Natural killer cell treated with Interleukin-12 subunit alpha and Interleukin-12 subunit beta and Interleukin-15 and Interleukin-18, amount 100 ng/mL, for 72 hours (primary cell): ENCODE results near the gene PLCD1. TPM values are rescaled to one million over a fixed set of nuclear protein-coding genes. Genes with fewer than 3 reads are reported as not detected.
"Not testable (repeated sequence)": the region's sequence is repeated elsewhere in the genome, so short reads cannot be mapped to it uniquely, and the experiment has no call there.

Experiments
- ATAC-seq, 2 donors: fragments of 150-1000 bp; cut with Tn5 transposase in 1 of 2; sonication (Bioruptor Pico), chemical (Tn5 transposase) in 1 of 2; 2 replicates each; pipeline ENCODE4 v1.10.0; 2021
- DNase-seq: peaks from one replicate; pipeline ENCODE4 v3.0.0; 2022; ENCODE audit warnings: low spot score
- H3K27ac Mint-ChIP-seq, 2 donors: 1 replicate in 1 of 2; 2 replicates in 1 of 2; pipeline ENCODE4 v1.8.0; 2022; ENCODE audit warnings: mixed read lengths in 2 of 2, mild to moderate bottlenecking in 1 of 2, moderate library complexity in 1 of 2
- H3K27me3 Mint-ChIP-seq, 2 donors: 1 replicate in 1 of 2; 2 replicates in 1 of 2; pipeline ENCODE4 v1.8.0; 2022; ENCODE audit warnings: mixed read lengths in 2 of 2
- H3K36me3 Mint-ChIP-seq: one replicate; pipeline ENCODE4 v1.8.0; 2022; ENCODE audit warnings: mixed read lengths
- H3K4me1 Mint-ChIP-seq, 2 donors: 1 replicate in 1 of 2; 2 replicates in 1 of 2; pipeline ENCODE4 v1.8.0; 2022; ENCODE audit warnings: low read depth in 2 of 2, mixed read lengths in 2 of 2, mild to moderate bottlenecking in 1 of 2
- H3K4me3 Mint-ChIP-seq: one replicate; pipeline ENCODE4 v1.8.0; 2022; ENCODE audit warnings: mixed read lengths
- H3K9me3 Mint-ChIP-seq: 2 replicates; pipeline ENCODE4 v1.8.0; 2022; ENCODE audit warnings: mixed read lengths
- total RNA-seq, 2 donors: library from RNA; stranded (reverse); gene quantifications; one replicate each; pipeline ENCODE4 v1.2.3, GENCODE V29; 2022

The PLCD1 gene
- total RNA-seq = 1 to 10 TPM; 5.8 to 7.7 TPM

GRCh38 chr3:38029400-38030125, at the start of gene PLCD1:
TSS of gene PLCD1 (minus strand) at chr3:38029642. CDS start at chr3:38029539, 103 bp downstream.
- ATAC-seq (peak in 1 of 2 donors; percentile 1), DNase-seq (peak; percentile 67)
- Mint-ChIP-seq H3K4me1 (peaks cover 22% of the 10 kb centered on the region in 2 donors), H3K36me3 (no peaks in the 10 kb centered on the region), H3K27me3 (peaks cover 7 to 11% of the 10 kb centered on the region in 2 donors), H3K9me3 (no peaks in the 10 kb centered on the region), H3K4me3 (peak within 1 kb of the TSS; percentile 76), H3K27ac (peak within 1 kb of the TSS in 1 of 2 donors; percentile 45)

GRCh38 chr3:38077073-38077472, 47.6 kb upstream of the PLCD1 start:
- not testable (repeated sequence) for H3K4me1 Mint-ChIP-seq, H3K36me3 Mint-ChIP-seq, H3K4me3 Mint-ChIP-seq, H3K9me3 Mint-ChIP-seq, ATAC-seq, DNase-seq, H3K27me3 Mint-ChIP-seq, H3K27ac Mint-ChIP-seq

GRCh38 chr3:38070013-38070412, 40.6 kb upstream of the PLCD1 start:
- DNase-seq = no peak
- Mint-ChIP-seq H3K27ac (no peak overlapping the region), H3K27me3 (peaks cover 0 to 2% of the 10 kb centered on the region in 2 donors), H3K4me3 (no peak overlapping the region), H3K4me1 (no peaks in the 10 kb centered on the region), H3K9me3 (no peaks in the 10 kb centered on the region), H3K36me3 (no peaks in the 10 kb centered on the region)
- no peak for ATAC-seq

GRCh38 chr3:38067508-38068233, 38.2 kb upstream of the PLCD1 start:
- no peak overlapping the region for H3K27ac Mint-ChIP-seq
- H3K36me3 Mint-ChIP-seq = no peaks in the 10 kb centered on the region
- H3K4me1 Mint-ChIP-seq = no peaks in the 10 kb centered on the region
- no peak for DNase-seq
- H3K4me3 Mint-ChIP-seq = no peak overlapping the region
- no peaks in the 10 kb centered on the region for H3K9me3 Mint-ChIP-seq
- H3K27me3 Mint-ChIP-seq = no peaks in the 10 kb centered on the region
- ATAC-seq = peak in 1 of 2 donors; percentile 66

DNA sequence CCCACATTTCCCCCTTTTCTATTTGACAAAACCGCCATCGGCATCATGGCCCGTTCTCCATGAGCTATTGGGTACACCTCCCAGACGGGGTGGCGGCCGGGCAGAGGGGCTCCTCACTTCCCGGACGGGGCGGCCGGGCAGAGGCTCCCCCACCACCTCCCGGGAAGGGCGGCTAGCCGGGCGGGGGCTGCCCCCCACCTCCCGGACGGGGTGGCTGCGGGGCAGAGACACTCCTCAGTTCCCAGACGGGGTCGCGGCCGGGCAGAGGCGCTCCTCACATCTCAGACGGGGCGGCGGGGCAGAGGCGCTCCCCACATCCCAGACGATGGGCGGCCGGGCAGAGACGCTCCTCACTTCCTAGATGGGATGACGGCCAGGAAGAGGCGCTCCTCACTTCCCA, 35.0 kb upstream of the PLCD1 start:
- not testable (repeated sequence) for DNase-seq, H3K4me3 Mint-ChIP-seq, H3K27me3 Mint-ChIP-seq, H3K9me3 Mint-ChIP-seq, H3K4me1 Mint-ChIP-seq, H3K36me3 Mint-ChIP-seq, H3K27ac Mint-ChIP-seq, ATAC-seq

GRCh38 chr3:38062809-38063208, 33.4 kb upstream of the PLCD1 start:
- Mint-ChIP-seq H3K27ac (no peak overlapping the region), H3K27me3 (no peaks in the 10 kb centered on the region), H3K4me1 (peaks cover 0 to 6% of the 10 kb centered on the region in 2 donors)

GRCh38 chr3:38059591-38059990, 30.1 kb upstream of the PLCD1 start:
- H3K36me3 Mint-ChIP-seq = no peaks in the 10 kb centered on the region
- no peak overlapping the region for H3K27ac Mint-ChIP-seq
- H3K4me3 Mint-ChIP-seq = no peak overlapping the region
- peaks cover 0 to 8% of the 10 kb centered on the region in 2 donors for H3K4me1 Mint-ChIP-seq
- DNase-seq (no peak), ATAC-seq (no peak)
- H3K27me3 Mint-ChIP-seq = no peaks in the 10 kb centered on the region
- H3K9me3 Mint-ChIP-seq = no peaks in the 10 kb centered on the region

More at GRCh38 chr3:38062809-38063208, 33.4 kb upstream of the PLCD1 start:
- DNase-seq (no peak), ATAC-seq (no peak)
- Mint-ChIP-seq H3K4me3 (no peak overlapping the region), H3K36me3 (no peaks in the 10 kb centered on the region), H3K9me3 (no peaks in the 10 kb centered on the region)

DNA sequence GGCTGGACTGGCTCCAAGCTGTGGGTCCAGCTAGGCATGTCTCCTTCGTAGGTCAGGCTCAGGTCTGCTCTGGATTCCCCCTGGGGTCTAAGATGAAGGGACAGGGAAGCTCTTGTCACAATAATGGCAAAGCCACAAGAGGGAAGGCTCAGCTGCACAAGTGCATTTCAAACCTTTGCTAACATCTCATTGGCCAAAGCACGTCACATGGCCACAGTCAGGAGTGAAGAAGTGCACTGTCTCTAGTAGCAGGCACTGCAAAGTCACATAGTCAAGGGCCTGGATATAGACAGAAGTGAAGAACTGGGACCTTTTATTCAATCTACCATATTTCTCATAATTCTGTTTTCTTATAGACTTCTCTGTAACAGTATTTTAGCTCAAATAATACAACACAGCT, 29.7 kb upstream of the PLCD1 start:
- Mint-ChIP-seq H3K36me3 (no peaks in the 10 kb centered on the region), H3K4me3 (no peak overlapping the region), H3K27me3 (no peaks in the 10 kb centered on the region), H3K27ac (no peak overlapping the region), H3K4me1 (peaks cover 0 to 8% of the 10 kb centered on the region in 2 donors), H3K9me3 (no peaks in the 10 kb centered on the region)
- no peak for DNase-seq
- ATAC-seq = no peak

DNA sequence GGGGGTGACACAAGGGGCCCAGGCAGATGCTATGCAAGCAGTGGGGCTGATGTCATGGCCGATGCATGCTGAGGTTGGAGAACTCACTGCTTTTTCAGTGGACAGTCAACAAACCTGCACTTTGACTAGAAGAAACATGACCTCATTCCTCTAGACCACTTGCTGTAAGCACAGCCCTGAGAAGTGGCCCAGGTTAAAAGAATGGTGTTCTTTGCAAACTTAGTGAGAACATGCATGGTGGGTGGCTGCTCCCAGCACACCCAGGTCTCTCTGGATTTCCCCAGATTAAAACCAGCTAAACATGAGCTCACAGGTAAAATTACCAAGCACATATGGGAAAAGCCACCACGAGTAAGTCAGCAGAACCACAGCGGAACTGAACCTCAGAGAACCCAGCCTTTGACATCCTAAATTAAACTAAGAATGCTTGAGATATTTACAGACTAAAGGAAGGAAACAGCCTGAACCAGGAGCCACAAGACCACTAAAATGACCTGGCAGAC, 25.1 kb upstream of the PLCD1 start:
- no peak overlapping the region for H3K4me3 Mint-ChIP-seq

DNA sequence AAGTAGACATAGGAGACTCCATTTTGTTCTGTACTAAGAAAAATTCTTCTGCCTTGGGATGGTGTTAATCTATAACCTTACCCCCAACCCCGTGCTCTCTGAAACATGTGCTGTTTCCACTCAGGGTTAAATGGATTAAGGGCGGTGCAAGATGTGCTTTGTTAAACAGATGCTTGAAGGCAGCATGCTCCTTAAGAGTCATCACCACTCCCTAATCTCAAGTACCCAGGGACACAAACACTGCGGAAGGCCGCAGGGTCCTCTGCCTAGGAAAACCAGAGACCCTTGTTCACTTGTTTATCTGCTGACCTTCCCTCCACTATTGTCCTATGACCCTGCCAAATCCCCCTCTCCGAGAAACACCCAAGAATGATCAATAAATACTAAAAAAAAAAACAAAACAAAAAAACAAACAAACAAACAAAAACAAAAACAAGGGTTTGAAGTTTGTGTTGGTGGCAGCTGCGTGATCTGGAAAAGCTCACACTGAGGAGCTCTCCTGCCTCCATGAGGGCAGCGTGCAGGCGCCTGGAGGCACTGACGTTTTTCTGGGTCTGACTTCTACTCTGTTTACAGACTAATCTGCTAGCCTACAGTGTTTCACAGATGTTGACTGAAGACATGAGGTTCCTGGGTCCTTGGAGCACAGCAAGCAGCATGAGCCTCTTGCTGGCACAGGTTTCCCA, 24.5 kb upstream of the PLCD1 start:
- ATAC-seq = not testable (repeated sequence)

More for the DNA sequence above, 25.1 kb upstream of the PLCD1 start:
- H3K27me3 Mint-ChIP-seq = no peaks in the 10 kb centered on the region
- no peak overlapping the region for H3K27ac Mint-ChIP-seq
- no peak for DNase-seq
- peaks cover 0 to 3% of the 10 kb centered on the region in 2 donors for H3K4me1 Mint-ChIP-seq
- no peaks in the 10 kb centered on the region for H3K36me3 Mint-ChIP-seq
- H3K9me3 Mint-ChIP-seq = no peaks in the 10 kb centered on the region
- ATAC-seq = peak in 1 of 2 donors; percentile 27

GRCh38 chr3:38053286-38053685, 23.8 kb upstream of the PLCD1 start:
- not testable (repeated sequence) for H3K4me3 Mint-ChIP-seq, ATAC-seq, H3K9me3 Mint-ChIP-seq, H3K4me1 Mint-ChIP-seq, H3K36me3 Mint-ChIP-seq, H3K27me3 Mint-ChIP-seq, DNase-seq, H3K27ac Mint-ChIP-seq

More for the DNA sequence above, 24.5 kb upstream of the PLCD1 start:
- not testable (repeated sequence) for DNase-seq, H3K4me3 Mint-ChIP-seq, H3K27me3 Mint-ChIP-seq, H3K27ac Mint-ChIP-seq, H3K4me1 Mint-ChIP-seq, H3K9me3 Mint-ChIP-seq, H3K36me3 Mint-ChIP-seq

DNA sequence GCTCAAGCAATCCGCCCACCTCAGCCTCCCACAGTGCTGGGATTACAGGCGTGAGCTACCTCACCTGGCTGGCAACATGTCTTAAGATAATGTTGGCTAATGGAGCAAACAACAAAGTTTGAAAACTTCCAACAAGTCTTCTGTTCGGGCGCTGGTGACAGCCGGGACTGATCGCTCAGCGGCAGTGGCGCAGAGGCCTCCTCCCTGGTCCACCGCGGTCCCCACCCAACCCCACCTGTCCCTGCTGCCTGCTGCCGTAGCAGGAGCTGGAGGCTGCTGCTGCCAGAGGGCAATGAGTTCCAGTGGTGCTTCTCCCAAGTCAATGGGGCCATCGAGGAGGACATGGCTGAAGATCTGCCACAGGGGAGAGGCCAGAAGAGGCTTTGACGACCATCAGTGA, 21.7 kb upstream of the PLCD1 start:
- ATAC-seq (no peak), DNase-seq (no peak)
- peaks cover 0 to 3% of the 10 kb centered on the region in 2 donors for H3K4me1 Mint-ChIP-seq
- no peak overlapping the region for H3K4me3 Mint-ChIP-seq
- H3K36me3 Mint-ChIP-seq = no peaks in the 10 kb centered on the region
- no peak overlapping the region for H3K27ac Mint-ChIP-seq
- no peaks in the 10 kb centered on the region for H3K9me3 Mint-ChIP-seq
- no peaks in the 10 kb centered on the region for H3K27me3 Mint-ChIP-seq

- no peak for DNase-seq
- H3K4me3 Mint-ChIP-seq = no peak overlapping the region
- no peaks in the 10 kb centered on the region for H3K9me3 Mint-ChIP-seq
- H3K36me3 Mint-ChIP-seq = no peaks in the 10 kb centered on the region
- H3K27ac Mint-ChIP-seq = no peak overlapping the region
- no peak for ATAC-seq
- H3K4me1 Mint-ChIP-seq = no peaks in the 10 kb centered on the region
- H3K27me3 Mint-ChIP-seq = no peaks in the 10 kb centered on the region
These were observed 20.1 kb upstream of the PLCD1 start for GRCh38 chr3:38049358-38050126.
